Gastrocnemius medialis (tissue), 4 donors: ENCODE measurements around the gene BMX.

Experiments used
- CTCF ChIP-seq, 5 experiments: fragments of 450-650 bp in 3 of 5; fragments of 200-600 bp in 2 of 5; sonication (generic) in 2 of 5; IDR thresholded peaks in 4 of 5; conservative IDR thresholded peaks in 1 of 5; 1 replicate in 4 of 5; 2 replicates in 1 of 5; pipeline ENCODE4 v1.5.1; 2016 to 2019; ENCODE audit warnings: antibody characterized with exemption in 5 of 5, mild to moderate bottlenecking in 3 of 5, moderate library complexity in 3 of 5
- POLR2A ChIP-seq, 2 donors: fragments of 450-650 bp; IDR thresholded peaks; one replicate each; pipeline ENCODE4 v1.6.1; 2017; ENCODE audit warnings: antibody characterized with exemption in 2 of 2, mild to moderate bottlenecking in 2 of 2, moderate library complexity in 2 of 2

DNA sequence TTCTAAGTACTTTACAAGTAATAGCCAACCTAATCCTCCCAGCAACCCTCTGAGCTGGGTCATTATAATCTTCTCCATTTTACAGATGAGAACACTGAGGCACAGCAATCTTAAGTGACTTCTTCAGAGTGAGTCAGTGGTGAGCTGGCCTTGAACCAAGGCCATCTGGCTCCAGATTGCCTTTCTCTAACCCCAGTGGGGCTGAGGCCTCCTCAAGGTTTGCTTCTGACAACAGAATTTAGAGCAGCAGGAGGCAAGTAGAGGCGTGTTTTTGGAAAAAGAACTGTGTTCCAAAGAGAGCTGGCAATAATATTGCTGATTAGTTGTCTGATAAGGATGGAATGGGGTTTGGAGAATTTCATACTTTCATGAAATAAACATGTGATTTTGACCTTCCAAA, 48.7 kb upstream of the BMX start:
- TF ChIP-seq POLR2A (IDR thresholded peaks at IDR 0.05), result no peak
- no peak for TF ChIP-seq CTCF (IDR thresholded peaks at IDR 0.05 in 4 of 5, conservative IDR thresholded peaks at IDR 0.05 in 1 of 5)
